Astrocyte (in vitro differentiated cells and primary cell): ENCODE measurements around the gene RNF150.

Source experiments
- CTCF ChIP-seq: IDR thresholded peaks from 2 replicates; pipeline ENCODE4 v1.5.1; 2011; ENCODE audit warnings: low read depth, mild to moderate bottlenecking, inconsistent platforms, low read length, moderate library complexity; ENCODE audit not compliant: insufficient read depth
- EZH2 ChIP-seq: IDR thresholded peaks from 2 replicates; pipeline ENCODE4 v1.6.1; 2012; ENCODE audit warnings: mild to moderate bottlenecking, low read length, inconsistent platforms; ENCODE audit not compliant: insufficient read depth

GRCh38 chr4:141020801-141021261 is 112.4 kb downstream of the RNF150 start:
- no peak for TF ChIP-seq CTCF
- no peak for TF ChIP-seq EZH2
